ENCODE results near the gene MYBPC3. TPM values are rescaled to one million over a fixed set of nuclear protein-coding genes. Genes with fewer than 3 reads are reported as not detected.
"Not testable (repeated sequence)": the region's sequence is repeated elsewhere in the genome, so short reads cannot be mapped to it uniquely, and the experiment has no call there.

The MYBPC3 gene
- total RNA-seq, 1 experiment from 2014 or later, result 0.07 TPM

GRCh38 chr11:47336595-47336994 is 15.9 kb downstream of the MYBPC3 start:
- no peaks in the 10 kb centered on the region for H3K4me1 Mint-ChIP-seq
- TF ChIP-seq SOX15 (CRISPR knock-in tag; IDR thresholded peaks at IDR 0.05), result no peak
- TF ChIP-seq, protein P1, sequence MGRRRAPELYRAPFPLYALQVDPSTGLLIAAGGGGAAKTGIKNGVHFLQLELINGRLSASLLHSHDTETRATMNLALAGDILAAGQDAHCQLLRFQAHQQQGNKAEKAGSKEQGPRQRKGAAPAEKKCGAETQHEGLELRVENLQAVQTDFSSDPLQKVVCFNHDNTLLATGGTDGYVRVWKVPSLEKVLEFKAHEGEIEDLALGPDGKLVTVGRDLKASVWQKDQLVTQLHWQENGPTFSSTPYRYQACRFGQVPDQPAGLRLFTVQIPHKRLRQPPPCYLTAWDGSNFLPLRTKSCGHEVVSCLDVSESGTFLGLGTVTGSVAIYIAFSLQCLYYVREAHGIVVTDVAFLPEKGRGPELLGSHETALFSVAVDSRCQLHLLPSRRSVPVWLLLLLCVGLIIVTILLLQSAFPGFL (CRISPR knock-in tag; IDR thresholded peaks at IDR 0.05; ENCODE audit: borderline replicate concordance), result no peak
- no peak for TF ChIP-seq ZBTB43 (CRISPR knock-in tag; IDR thresholded peaks at IDR 0.05)
- no peak for TF ChIP-seq ZNF423 (CRISPR knock-in tag; IDR thresholded peaks at IDR 0.05)
- no peak for TF ChIP-seq ATF3 (CRISPR knock-in tag; conservative IDR thresholded peaks at IDR 0.05)
- TF ChIP-seq CTCF (IDR thresholded peaks at IDR 0.05), result no peak
- no peaks in the 10 kb centered on the region for H3K36me3 Mint-ChIP-seq
- no peak overlapping the region for H3K4me3 Mint-ChIP-seq
- ChIA-PET CTCF (interaction anchor here (1.4 to 2.8 kb wide), 2 partner anchors 18 to 159 kb away, joined by 4 to 15 read pairs; no protein-coding TSS in a partner anchor), POLR2A (no interaction called here)
- no peaks in the 10 kb centered on the region for H3K27me3 Mint-ChIP-seq (ENCODE audit: low read depth)
- no peak for ATAC-seq
- H3K9me3 Mint-ChIP-seq, result no peaks in the 10 kb centered on the region
- DNase-seq (ENCODE audit: low spot score), result no peak
- H3K27ac Mint-ChIP-seq, result no peak overlapping the region

DNA sequence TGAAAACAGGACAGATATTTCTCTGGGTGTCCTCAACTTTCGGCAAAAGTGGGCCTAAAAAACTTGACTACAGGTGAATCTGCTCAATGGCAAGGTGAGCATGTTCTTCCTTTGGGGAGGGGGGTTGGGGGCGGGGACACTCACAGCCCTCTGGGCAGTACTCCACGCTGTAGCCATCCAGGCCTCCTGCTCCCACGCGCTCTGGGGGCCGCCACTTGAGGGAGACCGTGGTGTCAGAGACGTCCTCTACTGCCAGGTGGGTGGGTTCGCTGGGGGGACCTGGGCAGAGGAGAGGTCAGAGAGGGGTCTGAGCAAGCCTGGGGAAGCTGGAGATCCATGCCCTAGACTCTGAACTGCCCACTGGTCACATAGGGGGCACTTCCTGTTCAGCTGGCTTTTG is 16.8 kb downstream of the MYBPC3 start:
- Mint-ChIP-seq H3K9me3 (no peaks in the 10 kb centered on the region), H3K27me3 (ENCODE audit: low read depth) (no peaks in the 10 kb centered on the region), H3K4me1 (no peaks in the 10 kb centered on the region), H3K27ac (no peak overlapping the region; the same call in 1 of the 2 replicates), H3K4me3 (no peak overlapping the region), H3K36me3 (no peaks in the 10 kb centered on the region)
- TF ChIP-seq HMGA2 (CRISPR knock-in tag; IDR thresholded peaks at IDR 0.05), result no peak
- no peak for TF ChIP-seq GRHL2 (CRISPR knock-in tag; IDR thresholded peaks at IDR 0.05; ENCODE audit: insufficient replicate concordance, severe bottlenecking)
- TF ChIP-seq ZNF317 (CRISPR knock-in tag; IDR thresholded peaks at IDR 0.05; ENCODE audit: borderline replicate concordance, low read depth), result no peak
- TF ChIP-seq ZNF512 (CRISPR knock-in tag; IDR thresholded peaks at IDR 0.05; ENCODE audit: borderline replicate concordance), result no peak
- TF ChIP-seq ZNF423 (CRISPR knock-in tag; IDR thresholded peaks at IDR 0.05), result no peak
- no peak for TF ChIP-seq SMAD3 (CRISPR knock-in tag; IDR thresholded peaks at IDR 0.05; ENCODE audit: borderline replicate concordance)
- no peak for TF ChIP-seq ZNF671 (CRISPR knock-in tag; IDR thresholded peaks at IDR 0.05)
- TF ChIP-seq, protein P2, sequence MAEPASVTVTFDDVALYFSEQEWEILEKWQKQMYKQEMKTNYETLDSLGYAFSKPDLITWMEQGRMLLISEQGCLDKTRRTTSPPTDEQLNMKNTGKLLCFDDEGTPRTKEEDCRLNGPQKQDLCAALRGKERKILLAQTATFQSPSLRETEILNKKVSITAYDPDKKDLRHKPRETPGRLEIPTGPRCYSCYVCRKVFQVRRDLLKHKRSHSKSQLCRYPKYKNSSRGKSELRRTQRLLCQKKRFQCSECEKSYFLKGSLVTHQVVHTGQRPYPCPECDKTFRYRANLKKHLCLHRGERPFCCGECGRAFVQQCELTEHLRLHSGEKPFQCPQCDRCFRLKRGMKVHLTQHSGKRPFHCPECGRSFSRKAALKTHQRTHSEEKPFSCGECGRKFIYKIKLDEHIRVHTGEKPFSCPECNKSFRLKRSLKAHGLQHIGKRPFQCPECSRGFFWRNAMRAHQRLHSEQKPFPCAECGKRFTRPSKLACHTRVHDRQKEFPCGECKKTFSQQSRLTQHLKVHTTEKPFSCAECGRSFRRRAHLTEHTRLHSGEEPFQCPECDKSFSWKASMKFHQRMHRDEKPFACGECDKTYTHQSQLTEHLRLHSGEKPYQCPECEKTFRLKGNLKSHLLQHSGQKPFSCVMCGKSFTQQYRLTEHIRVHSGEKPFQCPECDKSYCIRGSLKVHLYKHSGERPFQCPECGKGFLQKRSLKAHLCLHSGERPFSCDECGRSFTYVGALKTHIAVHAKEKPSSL (CRISPR knock-in tag; conservative IDR thresholded peaks at IDR 0.05), result no peak
- no peak for TF ChIP-seq GTF2I (CRISPR knock-in tag; conservative IDR thresholded peaks at IDR 0.05)
- CTCF ChIA-PET, result interaction anchor here (0.7 to 2.8 kb wide), 3 partner anchors 19 to 87 kb away, joined by 3 to 15 read pairs (median 5); partner anchors contain the start of genes ACP2 and NR1H3
- ATAC-seq (peak; percentile 37; the same call in 1 of the 2 replicates), DNase-seq (ENCODE audit: low spot score) (no peak)
- POLR2A ChIA-PET, result interaction anchor here (0.9 kb wide), 1 partner anchor 19 kb away, joined by 3 read pairs; no protein-coding TSS in a partner anchor

DNA sequence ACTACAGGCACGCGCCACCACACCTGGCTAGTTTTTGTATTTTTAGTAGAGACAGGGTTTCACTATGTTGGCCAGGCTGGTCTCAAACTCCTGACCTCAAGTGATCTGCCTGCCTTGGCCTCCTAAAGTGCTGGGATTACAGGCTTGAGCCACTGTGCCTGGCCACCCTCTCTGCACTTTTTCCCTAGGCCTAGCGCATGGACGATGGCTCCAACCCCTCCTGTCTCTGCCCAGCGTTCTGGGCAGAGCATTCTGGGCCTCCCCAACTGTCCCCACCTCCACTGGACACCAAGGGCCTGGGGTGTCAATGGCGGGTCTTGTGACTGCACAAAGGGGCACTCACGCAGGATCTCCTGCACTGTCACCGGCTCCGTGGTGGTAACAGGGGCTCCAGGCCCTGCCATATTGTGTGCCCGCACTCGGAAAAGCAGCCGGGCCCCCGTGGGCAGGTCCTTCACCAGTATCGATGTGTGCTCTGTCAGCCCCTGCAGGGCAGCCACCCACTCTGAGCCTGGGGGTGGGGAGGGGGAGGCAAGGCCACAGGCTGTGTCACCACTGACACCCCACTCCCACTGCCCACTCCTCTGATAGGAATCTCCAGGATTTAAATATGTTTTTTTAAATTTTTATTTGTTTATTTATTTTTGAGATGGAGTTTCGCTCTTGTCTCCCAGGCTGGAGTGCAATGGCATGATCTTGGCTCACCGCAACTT is 17.6 kb downstream of the MYBPC3 start:
- H3K27ac Mint-ChIP-seq; H3K4me3 Mint-ChIP-seq; ATAC-seq; H3K27me3 Mint-ChIP-seq (ENCODE audit: low read depth); H3K9me3 Mint-ChIP-seq; POLR2A ChIA-PET; H3K4me1 Mint-ChIP-seq; DNase-seq (ENCODE audit: low spot score); H3K36me3 Mint-ChIP-seq: not testable (repeated sequence)
- CTCF ChIA-PET, result interaction anchor here (0.7 to 2.8 kb wide), 3 partner anchors 20 to 86 kb away, joined by 3 to 15 read pairs (median 5); partner anchors contain the start of genes ACP2 and NR1H3

Data from WTC11 (cell line).